SK-N-SH treated with all-trans-retinoic acid at 6 μM for 48 hours (cell line): ENCODE results near the gene AMOT.
"Not testable (repeated sequence)": the region's sequence is repeated elsewhere in the genome, so short reads cannot be mapped to it uniquely, and the experiment has no call there.

ENCODE experiments used
- ATAC-seq: fragments of 200-7000 bp; cut with Tn5 transposase; 3 replicates; pipeline ENCODE4 v1.9.1; 2020; ENCODE audit warnings: mild to moderate bottlenecking, moderate library complexity
- ARNTL ChIP-seq: fragments of 450-650 bp; formaldehyde crosslinking; IDR thresholded peaks from 2 replicates; pipeline ENCODE4 v1.5.0; 2020; ENCODE audit warnings: low read depth, mild to moderate bottlenecking, moderate library complexity, borderline replicate concordance
- CREB5 ChIP-seq: fragments of 250-450 bp; sonication (Bioruptor Pico); IDR thresholded peaks from 2 replicates; pipeline ENCODE4 v1.5.1; 2020; ENCODE audit warnings: low read depth, mild to moderate bottlenecking, moderate library complexity
- CSDC2 ChIP-seq: fragments of 250-450 bp; sonication (Bioruptor Pico); IDR thresholded peaks from 2 replicates; pipeline ENCODE4 v1.5.0; 2020; ENCODE audit warnings: mild to moderate bottlenecking, moderate library complexity
- ESRRG ChIP-seq: fragments of 250-450 bp; sonication (Bioruptor Pico); IDR thresholded peaks from 2 replicates; pipeline ENCODE4 v1.6.1; 2021; ENCODE audit warnings: mild to moderate bottlenecking
- GLIS3 ChIP-seq: fragments of 250-450 bp; sonication (Bioruptor Pico); IDR thresholded peaks from 2 replicates; pipeline ENCODE4 v1.5.0; 2020; ENCODE audit warnings: mild to moderate bottlenecking, moderate library complexity
- OSR1 ChIP-seq: fragments of 250-450 bp; sonication (Bioruptor Pico); IDR thresholded peaks from 2 replicates; pipeline ENCODE4 v1.8.0; 2022; ENCODE audit warnings: moderate library complexity, mild to moderate bottlenecking, inconsistent platforms
- PATZ1 ChIP-seq: fragments of 250-450 bp; sonication (Bioruptor Pico); IDR thresholded peaks from 2 replicates; pipeline ENCODE4 v1.8.0; 2020; ENCODE audit warnings: mild to moderate bottlenecking, moderate library complexity, borderline replicate concordance
- POU6F1 ChIP-seq: fragments of 250-450 bp; sonication (Bioruptor Pico); IDR thresholded peaks from 2 replicates; pipeline ENCODE4 v1.8.0; 2021; ENCODE audit warnings: low read depth, mild to moderate bottlenecking, moderate library complexity, borderline replicate concordance
- PPARA ChIP-seq: fragments of 250-450 bp; sonication (Bioruptor Pico); IDR thresholded peaks from 2 replicates; pipeline ENCODE4 v1.5.0; 2020; ENCODE audit warnings: mild to moderate bottlenecking, borderline replicate concordance
- SNAI2 ChIP-seq: fragments of 250-450 bp; sonication (Bioruptor Pico); IDR thresholded peaks from 2 replicates; pipeline ENCODE4 v1.5.0; 2020; ENCODE audit warnings: mild to moderate bottlenecking, moderate library complexity
- TOX ChIP-seq: fragments of 250-450 bp; sonication (Bioruptor Pico); IDR thresholded peaks from 2 replicates; pipeline ENCODE4 v1.8.0; 2021; ENCODE audit warnings: mild to moderate bottlenecking, moderate library complexity, borderline replicate concordance
- ZC3H10 ChIP-seq: fragments of 250-450 bp; sonication (Bioruptor Pico); IDR thresholded peaks from 2 replicates; pipeline ENCODE4 v1.5.1; 2021; ENCODE audit warnings: mild to moderate bottlenecking, moderate library complexity
- ZFP3 ChIP-seq: fragments of 250-450 bp; sonication (Bioruptor Pico); IDR thresholded peaks from 2 replicates; pipeline ENCODE4 v1.5.0; 2020; ENCODE audit warnings: mild to moderate bottlenecking, moderate library complexity
- ZFP30 ChIP-seq: fragments of 450-650 bp; formaldehyde crosslinking; IDR thresholded peaks from 2 replicates; pipeline ENCODE4 v1.5.0; 2022; ENCODE audit warnings: mild to moderate bottlenecking, moderate library complexity
- ZNF565 ChIP-seq: fragments of 450-650 bp; formaldehyde crosslinking; conservative IDR thresholded peaks from 2 replicates; pipeline ENCODE4 v1.5.0; 2020; ENCODE audit warnings: low read depth, mild to moderate bottlenecking, moderate library complexity
- ZNF8 ChIP-seq: fragments of 450-650 bp; formaldehyde crosslinking; IDR thresholded peaks from 2 replicates; pipeline ENCODE4 v1.5.0; 2020; ENCODE audit warnings: mild to moderate bottlenecking, moderate library complexity
- TF ChIP-seq, protein P1 (sequence below): fragments of 250-450 bp; sonication (Bioruptor Pico); IDR thresholded peaks from 2 replicates; pipeline ENCODE4 v1.5.0; 2020; ENCODE audit warnings: mild to moderate bottlenecking, moderate library complexity

The AMOT gene

GRCh38 chrX:112854901-112855300 lies 14.3 kb upstream of the AMOT start:
- ATAC-seq, result not testable (repeated sequence)

GRCh38 chrX:112852851-112853250 lies 12.2 kb upstream of the AMOT start:
- no peak for TF ChIP-seq OSR1 (CRISPR knock-in tag)
- no peak for TF ChIP-seq CREB5
- no peak for TF ChIP-seq ZNF8 (CRISPR knock-in tag)
- no peak for TF ChIP-seq SNAI2
- TF ChIP-seq TOX (CRISPR knock-in tag), result no peak
- no peak for TF ChIP-seq PATZ1 (CRISPR knock-in tag)
- no peak for TF ChIP-seq GLIS3
- no peak for TF ChIP-seq ZFP3 (CRISPR knock-in tag)
- TF ChIP-seq ZNF565 (CRISPR knock-in tag), result no peak
- TF ChIP-seq ZFP30 (CRISPR knock-in tag), result no peak
- TF ChIP-seq, protein P1, sequence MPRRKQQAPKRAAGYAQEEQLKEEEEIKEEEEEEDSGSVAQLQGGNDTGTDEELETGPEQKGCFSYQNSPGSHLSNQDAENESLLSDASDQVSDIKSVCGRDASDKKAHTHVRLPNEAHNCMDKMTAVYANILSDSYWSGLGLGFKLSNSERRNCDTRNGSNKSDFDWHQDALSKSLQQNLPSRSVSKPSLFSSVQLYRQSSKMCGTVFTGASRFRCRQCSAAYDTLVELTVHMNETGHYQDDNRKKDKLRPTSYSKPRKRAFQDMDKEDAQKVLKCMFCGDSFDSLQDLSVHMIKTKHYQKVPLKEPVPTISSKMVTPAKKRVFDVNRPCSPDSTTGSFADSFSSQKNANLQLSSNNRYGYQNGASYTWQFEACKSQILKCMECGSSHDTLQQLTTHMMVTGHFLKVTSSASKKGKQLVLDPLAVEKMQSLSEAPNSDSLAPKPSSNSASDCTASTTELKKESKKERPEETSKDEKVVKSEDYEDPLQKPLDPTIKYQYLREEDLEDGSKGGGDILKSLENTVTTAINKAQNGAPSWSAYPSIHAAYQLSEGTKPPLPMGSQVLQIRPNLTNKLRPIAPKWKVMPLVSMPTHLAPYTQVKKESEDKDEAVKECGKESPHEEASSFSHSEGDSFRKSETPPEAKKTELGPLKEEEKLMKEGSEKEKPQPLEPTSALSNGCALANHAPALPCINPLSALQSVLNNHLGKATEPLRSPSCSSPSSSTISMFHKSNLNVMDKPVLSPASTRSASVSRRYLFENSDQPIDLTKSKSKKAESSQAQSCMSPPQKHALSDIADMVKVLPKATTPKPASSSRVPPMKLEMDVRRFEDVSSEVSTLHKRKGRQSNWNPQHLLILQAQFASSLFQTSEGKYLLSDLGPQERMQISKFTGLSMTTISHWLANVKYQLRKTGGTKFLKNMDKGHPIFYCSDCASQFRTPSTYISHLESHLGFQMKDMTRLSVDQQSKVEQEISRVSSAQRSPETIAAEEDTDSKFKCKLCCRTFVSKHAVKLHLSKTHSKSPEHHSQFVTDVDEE (CRISPR knock-in tag), result no peak
- TF ChIP-seq CSDC2 (CRISPR knock-in tag), result no peak
- TF ChIP-seq POU6F1 (CRISPR knock-in tag), result no peak
- TF ChIP-seq ESRRG (CRISPR knock-in tag), result no peak
- no peak for ATAC-seq

GRCh38 chrX:112851806-112852205 lies 11.2 kb upstream of the AMOT start:
- ATAC-seq, result no peak
- TF ChIP-seq PPARA (no peak), ZNF565 (CRISPR knock-in tag) (no peak), ESRRG (CRISPR knock-in tag) (no peak), SNAI2 (no peak), ZNF8 (CRISPR knock-in tag) (no peak)
- TF ChIP-seq, all 23 proteins: peak for 0

GRCh38 chrX:112851161-112851779 lies 10.6 kb upstream of the AMOT start:
- no peak for ATAC-seq
- no peak for TF ChIP-seq ZFP3 (CRISPR knock-in tag)

DNA sequence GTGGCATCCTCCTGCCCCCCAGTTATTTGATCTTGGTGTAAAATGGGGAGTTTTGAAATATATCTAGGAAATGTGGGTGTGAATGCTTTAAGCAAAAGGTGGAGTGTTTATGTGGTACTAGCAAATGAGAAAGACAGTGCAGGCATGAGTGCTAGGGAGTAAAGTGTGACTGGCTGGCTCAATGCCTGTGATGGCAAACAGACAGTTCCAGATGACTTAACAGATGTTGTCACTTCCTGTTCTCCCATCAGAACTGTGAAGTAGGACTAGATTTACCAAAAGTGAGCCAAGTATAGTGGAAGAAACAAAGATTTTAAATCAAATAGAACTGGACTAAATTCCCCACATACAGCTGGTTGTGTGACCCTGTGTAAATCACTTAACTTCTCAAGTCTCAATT lies 8.4 kb upstream of the AMOT start:
- TF ChIP-seq CSDC2 (CRISPR knock-in tag), result no peak
- no peak for TF ChIP-seq ZC3H10 (CRISPR knock-in tag)
- TF ChIP-seq PATZ1 (CRISPR knock-in tag), result no peak
- TF ChIP-seq CREB5, result no peak
- TF ChIP-seq ARNTL (CRISPR knock-in tag), result no peak
- TF ChIP-seq POU6F1 (CRISPR knock-in tag), result no peak
- TF ChIP-seq, all 23 proteins: peak for 0
- no peak for ATAC-seq
